ENCODE data around the gene AIFM1. TPM values are rescaled to one million over a fixed set of nuclear protein-coding genes. Genes with fewer than 3 reads are reported as not detected.

Gene AIFM1
- total and polyA plus RNA-seq, 7 donors = 48.6 to 61.6 (median 57.3) TPM

DNA sequence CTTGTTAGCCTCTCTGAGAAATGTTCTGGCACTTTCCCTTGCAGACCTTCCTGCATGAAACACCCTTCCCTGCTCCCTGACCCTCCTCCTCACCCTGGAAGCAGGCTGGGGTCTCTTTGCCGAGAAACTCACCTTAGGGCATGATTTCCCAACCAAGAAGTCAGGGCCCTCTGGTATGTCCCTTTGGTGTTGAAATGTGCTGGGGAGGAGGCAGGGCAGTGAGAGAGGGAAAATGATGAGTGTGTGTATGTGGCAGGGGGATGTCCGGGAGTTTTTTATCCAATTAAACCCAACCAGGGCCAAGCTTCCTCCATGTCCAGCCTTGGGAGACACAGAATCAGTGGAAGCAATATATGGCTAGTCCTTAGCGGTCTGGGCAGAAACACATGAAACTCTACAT is 60.4 kb downstream of the AIFM1 start:
- 75 to 90% (median 75%) methylated on average over 3 of the region's 3 CpGs for WGBS, 3 donors
- intact Hi-C loops (cut with DNase I) = no loop called here
- Histone ChIP-seq H3K27me3 (ENCODE audit: insufficient read depth in 3 of 3, low read length in 2 of 3) (peaks cover 0 to 13% (median 9%) of the 10 kb centered on the region in 3 donors), H3K9me3 (no peaks in the 10 kb centered on the region), H3K27ac (no peak overlapping the region), H3K4me3 (no peak overlapping the region), H3K4me1 (no peaks in the 10 kb centered on the region), H3K36me3 (ENCODE audit: insufficient read depth in 1 of 2, low read depth in 1 of 2) (no peaks in the 10 kb centered on the region)
- TF ChIP-seq CTCF (IDR thresholded peaks at IDR 0.05) = no peak
- ATAC-seq = no peak
- no peak for DNase-seq

- no peaks in the 10 kb centered on the region for H3K9me3 ChIP-seq
- 53 to 68% (median 64%) methylated on average over 3 of the region's 3 CpGs for WGBS, 3 donors
- ATAC-seq (no peak), DNase-seq (peak in 1 of 2 donors; percentile 35)
- no peaks in the 10 kb centered on the region for H3K36me3 ChIP-seq (ENCODE audit: insufficient read depth in 1 of 2, low read depth in 1 of 2)
- no peaks in the 10 kb centered on the region for H3K4me1 ChIP-seq
- intact Hi-C loops (cut with DNase I) = no loop called here
- H3K27ac ChIP-seq = no peak overlapping the region
- H3K27me3 ChIP-seq (ENCODE audit: insufficient read depth in 3 of 3, low read length in 2 of 3) = peaks cover 0 to 13% (median 1%) of the 10 kb centered on the region in 3 donors
- no peak overlapping the region for H3K4me3 ChIP-seq
- TF ChIP-seq CTCF (IDR thresholded peaks at IDR 0.05) = no peak
Measured at GRCh38 chrX:130103605-130104004, 62.0 kb downstream of the AIFM1 start.

DNA sequence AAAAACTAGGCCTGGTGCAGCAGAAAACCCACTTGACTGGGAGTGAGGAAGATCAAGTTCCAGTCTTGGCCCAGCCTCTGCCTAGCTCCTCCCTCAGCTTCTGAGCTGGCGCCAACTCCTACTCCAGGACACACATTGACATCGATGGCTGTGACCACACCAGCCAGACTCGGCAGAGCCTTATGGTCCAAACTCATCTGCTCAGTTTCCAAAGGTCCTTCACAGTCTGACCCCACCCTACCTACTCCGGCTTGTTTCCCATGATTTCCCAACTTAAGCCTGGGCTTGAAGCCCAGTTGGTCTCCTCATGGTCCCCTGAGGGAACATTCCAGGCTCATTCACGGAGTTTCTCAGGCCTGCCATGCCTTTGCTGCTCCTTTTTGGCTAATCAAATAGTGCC is 65.5 kb downstream of the AIFM1 start:
- WGBS, 3 donors = 17 to 38% (median 26%) methylated on average over 5 of the region's 5 CpGs
- H3K4me3 ChIP-seq = no peak overlapping the region
- H3K36me3 ChIP-seq (ENCODE audit: insufficient read depth in 1 of 2, low read depth in 1 of 2) = no peaks in the 10 kb centered on the region
- H3K4me1 ChIP-seq = no peaks in the 10 kb centered on the region
- intact Hi-C loops (cut with DNase I) = no loop called here
- peaks cover 0 to 6% (median 0%) of the 10 kb centered on the region in 3 donors for H3K27me3 ChIP-seq (ENCODE audit: insufficient read depth in 3 of 3, low read length in 2 of 3)
- peak; percentile 79 to 85 for DNase-seq
- no peaks in the 10 kb centered on the region for H3K9me3 ChIP-seq
- TF ChIP-seq CTCF (IDR thresholded peaks at IDR 0.05) = no peak
- ATAC-seq = peak; percentile 42 to 78 (median 72)
- H3K27ac ChIP-seq = no peak overlapping the region

- intact Hi-C loops (cut with DNase I) = loop anchor here in 1 of 2 donors (5.0 kb wide), 1 partner anchor 74 kb away; the partner anchor contains the start of gene RAB33A
- no peak for ATAC-seq
Measured at GRCh38 chrX:130098210-130098552, 67.5 kb downstream of the AIFM1 start.

More at GRCh38 chrX:130098210-130098552, 67.5 kb downstream of the AIFM1 start:
- Histone ChIP-seq H3K27ac (no peak overlapping the region), H3K36me3 (ENCODE audit: insufficient read depth in 1 of 2, low read depth in 1 of 2) (no peaks in the 10 kb centered on the region), H3K4me3 (no peak overlapping the region), H3K27me3 (ENCODE audit: insufficient read depth in 3 of 3, low read length in 2 of 3) (peaks cover 0 to 3% (median 0%) of the 10 kb centered on the region in 3 donors), H3K9me3 (no peaks in the 10 kb centered on the region), H3K4me1 (no peaks in the 10 kb centered on the region)
- no peak for TF ChIP-seq CTCF (IDR thresholded peaks at IDR 0.05)
- no peak for DNase-seq
- WGBS, 3 donors = 59 to 80% (median 68%) methylated on average over 5 of the region's 5 CpGs
